NCI-H2107 treated with DMSO at 0.1 percent for 48 hours (cell line): ENCODE data around the gene POLR2M.

Source experiments
- DNase-seq: peaks from one replicate; lab custom pipeline; 2025; ENCODE audit not compliant: unreplicated experiment; lab: John Stamatoyannopoulos, UW

POLR2M gene

DNA sequence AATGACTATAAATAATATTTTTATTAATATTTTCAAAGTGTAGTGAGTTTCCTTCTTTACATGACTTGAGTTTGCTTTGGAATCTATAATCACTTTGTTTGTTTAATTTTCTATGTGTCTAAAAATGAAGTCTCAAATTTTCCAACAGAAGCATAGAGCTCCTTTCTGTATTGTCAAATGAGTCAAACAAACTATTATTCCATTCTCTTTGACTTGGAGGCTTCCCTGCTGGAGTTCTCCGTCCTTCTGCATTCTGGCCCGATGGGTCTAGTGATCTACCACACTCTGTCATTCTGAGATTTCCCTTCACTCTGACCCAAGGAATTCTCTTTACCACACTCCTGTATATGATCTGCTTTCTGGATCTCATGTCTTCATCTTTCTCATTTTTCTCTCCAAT, 30.1 kb downstream of the POLR2M start:
- no peak for DNase-seq

GRCh38 chr15:57738734-57739237, 32.3 kb downstream of the POLR2M start:
- DNase-seq: no peak

GRCh38 chr15:57740048-57740447, 33.5 kb downstream of the POLR2M start:
- no peak for DNase-seq

- no peak for DNase-seq
Observed at GRCh38 chr15:57741089-57741488, 34.6 kb downstream of the POLR2M start.

DNA sequence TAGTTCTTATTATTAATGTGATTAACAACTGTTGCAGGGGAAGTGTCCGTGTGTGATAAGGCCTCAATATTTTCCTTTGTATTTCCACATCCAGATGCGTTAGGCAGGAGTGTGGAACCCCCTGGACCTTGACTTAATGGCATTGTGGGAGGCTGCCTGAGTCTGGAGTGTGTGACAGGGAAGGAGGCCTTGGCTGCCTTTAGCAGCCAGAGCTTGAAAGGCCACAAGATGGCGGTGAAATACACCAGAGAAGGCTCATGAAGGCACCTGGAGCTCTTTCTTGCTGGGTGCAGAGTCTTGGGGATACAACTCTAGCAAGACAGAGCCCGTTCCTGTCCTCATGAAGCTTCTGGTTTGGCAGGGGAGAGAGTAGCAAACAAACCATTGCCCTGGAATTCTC, 36.9 kb downstream of the POLR2M start:
- DNase-seq: no peak

GRCh38 chr15:57746786-57747185, 40.3 kb downstream of the POLR2M start:
- no peak for DNase-seq

GRCh38 chr15:57747206-57747896, 40.8 kb downstream of the POLR2M start:
- DNase-seq: peak; percentile 33

DNA sequence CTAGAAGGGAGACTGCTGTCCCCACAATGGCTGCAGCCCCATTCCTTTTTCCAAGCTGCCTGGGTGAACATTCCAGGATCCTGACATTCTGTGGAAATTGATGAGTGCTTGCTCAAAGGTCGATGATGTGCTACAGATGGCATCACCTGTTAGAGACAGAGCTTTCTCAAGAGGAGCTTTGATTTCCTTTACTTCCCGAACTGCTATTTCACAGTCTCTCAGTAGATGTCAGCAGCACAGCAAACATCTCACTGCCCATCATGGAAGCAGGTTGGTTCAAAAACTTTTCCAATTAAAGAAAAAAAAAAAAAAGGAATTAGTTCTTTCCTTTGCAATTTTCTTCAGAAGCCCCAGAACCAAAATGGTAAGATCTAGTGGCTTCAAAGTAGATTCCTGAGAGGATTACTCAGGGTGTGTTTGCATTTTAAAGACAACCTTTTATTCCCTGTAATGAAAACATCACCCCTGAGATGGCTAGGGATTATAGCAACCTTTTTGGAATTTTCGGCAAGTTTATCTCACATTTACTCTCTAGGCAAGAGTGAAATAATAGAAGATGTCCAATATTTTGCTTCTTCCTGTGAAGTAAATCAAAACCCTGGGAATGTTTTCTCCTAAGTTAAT, 44.8 kb downstream of the POLR2M start:
- no peak for DNase-seq

GRCh38 chr15:57752436-57752835, 45.9 kb downstream of the POLR2M start:
- no peak for DNase-seq

DNA sequence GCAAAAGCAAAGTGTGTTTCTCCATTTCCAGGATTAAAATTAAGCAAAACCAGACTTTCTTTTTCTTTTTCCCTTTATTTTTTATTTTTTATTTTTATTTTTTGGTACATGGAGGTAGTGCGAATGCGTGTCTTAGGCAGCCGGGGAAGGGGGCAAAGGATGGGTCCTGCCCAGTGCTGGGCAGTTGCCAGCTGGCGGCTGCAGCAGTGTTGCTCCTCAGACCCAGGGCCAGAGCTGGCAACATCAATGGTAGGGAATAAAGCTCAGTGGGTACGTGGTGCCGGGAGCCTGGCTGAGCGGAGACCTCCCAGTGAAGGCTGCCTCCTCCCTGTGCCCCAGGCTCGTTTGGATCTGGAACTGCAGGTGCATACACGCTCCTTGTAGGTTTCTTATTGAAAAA, 46.3 kb downstream of the POLR2M start:
- DNase-seq: no peak

GRCh38 chr15:57756466-57756865, 50.0 kb downstream of the POLR2M start:
- no peak for DNase-seq

DNA sequence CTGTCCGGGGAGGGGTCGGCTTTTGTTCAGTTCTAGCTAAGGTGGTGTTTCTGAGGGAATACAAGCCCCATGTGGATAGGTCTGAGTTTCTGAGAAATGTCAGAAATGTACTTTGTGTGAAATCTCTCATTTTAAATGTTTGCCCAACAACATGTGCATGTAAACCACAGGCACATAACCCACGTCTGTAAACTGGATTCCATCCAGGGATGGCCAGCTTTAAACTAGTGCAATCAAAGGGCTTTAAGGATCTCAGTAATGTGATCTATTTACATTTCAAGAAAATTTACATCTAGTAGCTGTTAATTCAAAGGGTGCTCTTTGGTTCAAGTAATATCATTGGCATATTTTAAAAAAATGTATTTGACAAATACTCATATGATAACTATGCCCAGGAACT, 52.0 kb downstream of the POLR2M start:
- no peak for DNase-seq

DNA sequence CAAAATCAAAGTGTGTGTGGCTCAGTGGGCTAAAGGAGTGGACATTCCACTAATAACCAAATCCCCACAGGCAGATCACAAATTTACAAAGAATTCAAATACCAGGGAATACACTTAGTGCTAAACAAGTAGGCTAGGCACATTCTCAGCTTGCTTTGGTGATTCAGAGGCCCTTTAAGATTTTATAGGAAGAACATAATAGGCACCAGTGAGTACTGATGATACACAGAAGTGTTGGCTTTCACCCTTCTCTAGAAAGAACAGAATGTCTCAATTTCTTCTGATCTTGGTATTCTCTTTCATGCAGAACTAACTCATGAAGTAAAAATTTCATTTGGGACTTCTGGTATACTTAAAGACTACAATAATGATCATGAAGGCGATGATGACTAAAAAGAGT, 55.0 kb downstream of the POLR2M start:
- no peak for DNase-seq

DNA sequence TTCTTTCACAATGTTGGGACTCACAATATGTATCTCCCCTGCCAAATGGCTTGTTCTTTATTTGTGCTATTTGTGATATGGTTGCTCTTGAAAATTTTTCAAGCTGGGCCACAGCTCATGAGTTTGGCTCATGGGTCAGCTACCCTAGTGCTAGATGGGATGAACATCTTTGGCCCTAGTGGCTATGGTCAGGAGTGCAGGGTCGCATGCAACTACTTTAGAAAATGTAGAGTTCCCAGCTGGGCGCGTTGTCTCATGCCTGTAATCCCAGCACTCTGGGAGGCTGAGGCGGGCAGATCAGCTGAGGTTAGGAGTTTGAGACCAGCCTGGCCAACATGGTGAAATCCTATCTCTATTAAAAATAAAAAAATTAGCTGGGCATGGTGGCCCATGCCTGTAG, 55.8 kb downstream of the POLR2M start:
- no peak for DNase-seq

GRCh38 chr15:57763176-57763964, 56.9 kb downstream of the POLR2M start:
- no peak for DNase-seq
